Measurements from ENCODE around the gene CTDSPL.

The CTDSPL gene

DNA sequence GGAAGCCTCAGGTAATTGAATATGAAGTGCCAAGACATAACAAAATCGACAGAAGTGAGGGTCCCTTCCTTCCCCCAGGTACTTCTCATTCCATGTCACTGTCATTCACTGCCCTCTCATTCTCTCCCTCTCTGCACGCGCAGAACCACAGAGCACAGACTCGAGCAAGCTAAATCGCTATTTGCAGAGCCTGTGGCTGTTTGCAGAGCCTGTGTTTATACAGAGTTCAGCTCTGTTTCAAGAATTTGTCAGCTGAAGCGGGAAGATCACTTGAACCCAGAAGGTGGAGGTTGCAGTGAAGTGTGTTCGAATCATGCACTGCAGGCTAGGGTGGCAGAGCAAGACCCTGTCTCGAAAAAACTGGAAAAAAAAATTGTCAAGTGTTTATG is 131.4 kb downstream of the CTDSPL start:
- Histone ChIP-seq H2BK12ac (ENCODE audit: low read length) (no peak overlapping the region), H3K23ac (ENCODE audit: low read depth, low read length, poor library complexity) (no peak overlapping the region), H3K9ac (ENCODE audit: low read depth, low read length, poor library complexity) (no peak overlapping the region), H4K8ac (ENCODE audit: low read depth, low read length) (no peak overlapping the region), H3K9me3 (replicated peaks in 1 of 2; ENCODE audit: control insufficient read depth in 2 of 2, insufficient read depth in 1 of 2, low read depth in 1 of 2, low read length in 2 of 2) (no peaks in the 10 kb centered on the region), H3K27ac (replicated peaks; ENCODE audit: low read length) (no peak overlapping the region), H4K91ac (ENCODE audit: low read depth, low read length, poor library complexity) (no peak overlapping the region), H3K4ac (ENCODE audit: low read length) (no peak overlapping the region), H3K4me1 (ENCODE audit: control insufficient read depth in 2 of 2, insufficient read depth in 1 of 2, low read depth in 1 of 2, low read length in 2 of 2) (peaks cover 0 to 9% of the 10 kb centered on the region in 2 donors), H3K27me3 (ENCODE audit: control insufficient read depth in 3 of 3, insufficient read depth in 3 of 3, low read depth in 1 of 3, low read length in 3 of 3) (peaks cover 0 to 68% (median 0%) of the 10 kb centered on the region in 3 experiments), H2BK5ac (ENCODE audit: low read length) (no peak overlapping the region), H3K4me2 (ENCODE audit: insufficient read depth, low read length, poor library complexity, severe bottlenecking) (no peak overlapping the region), H3K14ac (ENCODE audit: low read length) (no peak overlapping the region), H2BK15ac (ENCODE audit: low read length) (no peak overlapping the region), H3K36me3 (replicated peaks in 1 of 2; ENCODE audit: control insufficient read depth in 2 of 2, insufficient read depth in 2 of 2, low read length in 2 of 2) (peaks cover 0 to 2% of the 10 kb centered on the region in 2 donors), H3K4me3 (ENCODE audit: low read length in 2 of 2) (no peak overlapping the region), H3K79me1 (ENCODE audit: low read depth, low read length) (no peaks in the 10 kb centered on the region), H2AK5ac (ENCODE audit: low read depth, low read length) (peak overlapping the region; percentile 86), H2AFZ (ENCODE audit: low read length) (no peak overlapping the region), H2BK120ac (ENCODE audit: low read depth, low read length) (no peak overlapping the region), H3K18ac (ENCODE audit: low read length) (no peak overlapping the region)
- DNase-seq (ENCODE audit: low spot score): no peak
- no CpG with 5 or more reads among the region's 8 CpGs for WGBS, 2 donors (ENCODE audit: extremely low coverage in 2 of 2, insufficient read length in 2 of 2, insufficient replicate concordance in 1 of 2)

DNA sequence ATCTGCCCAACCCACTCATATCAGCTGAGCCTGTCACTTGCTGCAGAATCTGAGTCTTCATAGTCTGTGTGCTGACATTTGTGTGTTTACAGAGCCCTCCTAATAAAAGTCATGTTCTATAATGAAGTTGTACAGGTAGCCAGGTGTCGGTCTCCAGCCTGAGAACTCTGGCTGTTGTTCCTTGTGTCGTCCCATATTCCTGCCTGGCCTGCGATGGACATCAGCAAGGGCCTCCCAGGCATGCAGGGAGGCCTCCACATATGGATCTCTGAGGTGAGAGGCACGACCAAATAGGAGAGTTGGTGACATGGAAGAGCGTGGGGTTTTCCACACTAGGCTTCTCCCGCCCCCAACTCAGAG is 131.8 kb downstream of the CTDSPL start:
- H3K4me3 ChIP-seq (ENCODE audit: low read length in 2 of 2): no peak overlapping the region
- H2AFZ ChIP-seq (ENCODE audit: low read length): no peak overlapping the region
- H3K4me1 ChIP-seq (ENCODE audit: control insufficient read depth in 2 of 2, insufficient read depth in 1 of 2, low read depth in 1 of 2, low read length in 2 of 2): peaks cover 0 to 12% of the 10 kb centered on the region in 2 donors

GRCh38 chr3:37993820-37994638 is 132.3 kb downstream of the CTDSPL start:
- H3K9me3 ChIP-seq (replicated peaks in 1 of 2; ENCODE audit: control insufficient read depth in 2 of 2, insufficient read depth in 1 of 2, low read depth in 1 of 2, low read length in 2 of 2): no peaks in the 10 kb centered on the region
- H3K18ac ChIP-seq (ENCODE audit: low read length): peak overlapping the region; percentile 98
- peak overlapping the region; percentile 63 for H2BK120ac ChIP-seq (ENCODE audit: low read depth, low read length)
- peak overlapping the region; percentile 95 for H3K23ac ChIP-seq (ENCODE audit: low read depth, low read length, poor library complexity)
- H3K27ac ChIP-seq (replicated peaks; ENCODE audit: low read length): no peak overlapping the region
- peak overlapping the region; percentile 72 for H2AK5ac ChIP-seq (ENCODE audit: low read depth, low read length)
- peak; percentile 17 for DNase-seq (ENCODE audit: low spot score)
- peak overlapping the region; percentile 87 for H2BK15ac ChIP-seq (ENCODE audit: low read length)
- H3K4me2 ChIP-seq (ENCODE audit: insufficient read depth, low read length, poor library complexity, severe bottlenecking): peak overlapping the region; percentile 80
- H3K79me1 ChIP-seq (ENCODE audit: low read depth, low read length): no peaks in the 10 kb centered on the region
- H3K14ac ChIP-seq (ENCODE audit: low read length): peak overlapping the region; percentile 95
- H3K4me1 ChIP-seq (ENCODE audit: control insufficient read depth in 2 of 2, insufficient read depth in 1 of 2, low read depth in 1 of 2, low read length in 2 of 2): peaks cover 0 to 15% of the 10 kb centered on the region in 2 donors
- H3K4me3 ChIP-seq (ENCODE audit: low read length in 2 of 2): peak overlapping the region in 1 of 2 donors; percentile 82
- WGBS, 2 donors (ENCODE audit: extremely low coverage in 2 of 2, insufficient read length in 2 of 2, insufficient replicate concordance in 1 of 2): no CpG with 5 or more reads among the region's 49 CpGs
- peak overlapping the region; percentile 75 for H2BK12ac ChIP-seq (ENCODE audit: low read length)
- peak overlapping the region; percentile 83 for H4K8ac ChIP-seq (ENCODE audit: low read depth, low read length)
- H3K9ac ChIP-seq (ENCODE audit: low read depth, low read length, poor library complexity): peak overlapping the region; percentile 91
- H4K91ac ChIP-seq (ENCODE audit: low read depth, low read length, poor library complexity): no peak overlapping the region
- peaks cover 0 to 2% of the 10 kb centered on the region in 2 donors for H3K36me3 ChIP-seq (replicated peaks in 1 of 2; ENCODE audit: control insufficient read depth in 2 of 2, insufficient read depth in 2 of 2, low read length in 2 of 2)
- H3K27me3 ChIP-seq (ENCODE audit: control insufficient read depth in 3 of 3, insufficient read depth in 3 of 3, low read depth in 1 of 3, low read length in 3 of 3): peaks cover 0 to 70% (median 6%) of the 10 kb centered on the region in 3 experiments
- peak overlapping the region; percentile 77 for H2AFZ ChIP-seq (ENCODE audit: low read length)
- peak overlapping the region; percentile 54 for H2BK5ac ChIP-seq (ENCODE audit: low read length)
- peak overlapping the region; percentile 40 for H3K4ac ChIP-seq (ENCODE audit: low read length)

More for the DNA sequence above, 131.8 kb downstream of the CTDSPL start:
- Histone ChIP-seq H3K9me3 (replicated peaks in 1 of 2; ENCODE audit: control insufficient read depth in 2 of 2, insufficient read depth in 1 of 2, low read depth in 1 of 2, low read length in 2 of 2) (no peaks in the 10 kb centered on the region), H3K36me3 (replicated peaks in 1 of 2; ENCODE audit: control insufficient read depth in 2 of 2, insufficient read depth in 2 of 2, low read length in 2 of 2) (peaks cover 0 to 2% of the 10 kb centered on the region in 2 donors), H2BK12ac (ENCODE audit: low read length) (no peak overlapping the region), H3K23ac (ENCODE audit: low read depth, low read length, poor library complexity) (no peak overlapping the region), H3K14ac (ENCODE audit: low read length) (no peak overlapping the region), H3K4ac (ENCODE audit: low read length) (no peak overlapping the region), H3K27me3 (ENCODE audit: control insufficient read depth in 3 of 3, insufficient read depth in 3 of 3, low read depth in 1 of 3, low read length in 3 of 3) (peaks cover 0 to 71% (median 4%) of the 10 kb centered on the region in 3 experiments), H3K79me1 (ENCODE audit: low read depth, low read length) (no peaks in the 10 kb centered on the region), H2BK15ac (ENCODE audit: low read length) (no peak overlapping the region), H3K4me2 (ENCODE audit: insufficient read depth, low read length, poor library complexity, severe bottlenecking) (no peak overlapping the region), H2BK5ac (ENCODE audit: low read length) (no peak overlapping the region), H2AK5ac (ENCODE audit: low read depth, low read length) (peak overlapping the region; percentile 72), H4K8ac (ENCODE audit: low read depth, low read length) (no peak overlapping the region), H3K9ac (ENCODE audit: low read depth, low read length, poor library complexity) (no peak overlapping the region), H3K27ac (replicated peaks; ENCODE audit: low read length) (no peak overlapping the region), H3K18ac (ENCODE audit: low read length) (peak overlapping the region; percentile 98), H4K91ac (ENCODE audit: low read depth, low read length, poor library complexity) (no peak overlapping the region), H2BK120ac (ENCODE audit: low read depth, low read length) (no peak overlapping the region)
- WGBS, 2 donors (ENCODE audit: extremely low coverage in 2 of 2, insufficient read length in 2 of 2, insufficient replicate concordance in 1 of 2): no CpG with 5 or more reads among the region's 6 CpGs
- DNase-seq (ENCODE audit: low spot score): no peak

DNA sequence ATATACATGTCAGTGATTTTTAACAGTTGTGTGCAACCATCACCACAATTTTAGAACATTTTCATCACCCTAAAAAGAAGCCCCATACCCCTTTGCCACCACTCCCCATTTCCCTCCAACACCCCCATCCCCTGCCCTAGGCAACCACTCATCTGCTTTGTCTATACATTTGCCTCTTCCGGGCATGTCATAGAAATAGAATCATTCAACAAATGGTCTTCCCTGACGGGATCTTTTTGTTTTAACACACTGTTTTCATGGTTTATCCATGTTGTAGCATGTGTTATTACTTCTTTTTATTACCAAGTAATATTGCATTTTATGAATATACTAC is 132.9 kb downstream of the CTDSPL start:
- Histone ChIP-seq H2AFZ (ENCODE audit: low read length) (no peak overlapping the region), H3K36me3 (replicated peaks in 1 of 2; ENCODE audit: control insufficient read depth in 2 of 2, insufficient read depth in 2 of 2, low read length in 2 of 2) (peaks cover 0 to 4% of the 10 kb centered on the region in 2 donors), H2BK120ac (ENCODE audit: low read depth, low read length) (no peak overlapping the region), H3K18ac (ENCODE audit: low read length) (no peak overlapping the region), H3K4me1 (ENCODE audit: control insufficient read depth in 2 of 2, insufficient read depth in 1 of 2, low read depth in 1 of 2, low read length in 2 of 2) (peaks cover 0 to 18% of the 10 kb centered on the region in 2 donors), H3K9ac (ENCODE audit: low read depth, low read length, poor library complexity) (no peak overlapping the region), H3K9me3 (replicated peaks in 1 of 2; ENCODE audit: control insufficient read depth in 2 of 2, insufficient read depth in 1 of 2, low read depth in 1 of 2, low read length in 2 of 2) (no peaks in the 10 kb centered on the region), H3K79me1 (ENCODE audit: low read depth, low read length) (no peaks in the 10 kb centered on the region), H4K8ac (ENCODE audit: low read depth, low read length) (no peak overlapping the region), H2BK5ac (ENCODE audit: low read length) (no peak overlapping the region), H3K23ac (ENCODE audit: low read depth, low read length, poor library complexity) (no peak overlapping the region), H3K4me2 (ENCODE audit: insufficient read depth, low read length, poor library complexity, severe bottlenecking) (peak overlapping the region; percentile 80), H2AK5ac (ENCODE audit: low read depth, low read length) (no peak overlapping the region), H2BK12ac (ENCODE audit: low read length) (no peak overlapping the region), H3K4ac (ENCODE audit: low read length) (no peak overlapping the region), H3K4me3 (ENCODE audit: low read length in 2 of 2) (no peak overlapping the region), H2BK15ac (ENCODE audit: low read length) (no peak overlapping the region), H3K14ac (ENCODE audit: low read length) (no peak overlapping the region), H4K91ac (ENCODE audit: low read depth, low read length, poor library complexity) (no peak overlapping the region), H3K27me3 (ENCODE audit: control insufficient read depth in 3 of 3, insufficient read depth in 3 of 3, low read depth in 1 of 3, low read length in 3 of 3) (peaks cover 0 to 69% (median 6%) of the 10 kb centered on the region in 3 experiments), H3K27ac (replicated peaks; ENCODE audit: low read length) (no peak overlapping the region)
- no CpG with 5 or more reads among the region's 2 CpGs for WGBS, 2 donors (ENCODE audit: extremely low coverage in 2 of 2, insufficient read length in 2 of 2, insufficient replicate concordance in 1 of 2)
- no peak for DNase-seq (ENCODE audit: low spot score)

Data from neuronal stem cell (in vitro differentiated cells).